ENCODE data around the gene TTC27. TPM values are rescaled to one million over a fixed set of nuclear protein-coding genes. Genes with fewer than 3 reads are reported as not detected.

Gene TTC27
- total RNA-seq, 1 experiment from 2014 or later, result 25.1 TPM

- no peak for ATAC-seq
- POLR2A ChIA-PET, result no interaction called here
These were observed 209.1 kb downstream of the TTC27 start for GRCh38 chr2:32836933-32837332.

DNA sequence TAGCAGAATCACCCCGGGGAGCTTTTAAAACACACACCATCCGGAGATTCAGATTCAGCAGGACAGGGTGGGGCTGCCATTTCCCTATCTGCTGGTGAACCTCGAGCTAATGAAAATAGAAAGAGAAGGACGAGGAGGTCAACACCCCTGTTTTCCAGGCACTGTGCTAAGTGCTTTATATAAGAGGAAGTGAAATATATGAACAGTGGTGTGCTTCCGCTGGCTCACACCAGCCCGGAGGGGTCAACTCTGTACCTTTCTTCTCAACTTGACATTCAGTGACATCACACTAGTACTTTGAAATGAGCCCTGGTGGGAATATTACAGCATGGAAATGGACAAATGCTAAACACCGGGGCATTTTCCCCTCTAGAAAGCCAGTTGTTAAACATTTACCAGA lies 210.6 kb downstream of the TTC27 start:
- DNase-seq (ENCODE audit: low spot score) (no peak), ATAC-seq (no peak)
- Mint-ChIP-seq H3K27me3 (ENCODE audit: low read depth) (no peaks in the 10 kb centered on the region), H3K4me3 (no peak overlapping the region), H3K4me1 (no peaks in the 10 kb centered on the region), H3K27ac (no peak overlapping the region), H3K36me3 (no peaks in the 10 kb centered on the region), H3K9me3 (peaks cover 15% of the 10 kb centered on the region)
- TF ChIP-seq NR3C1 (CRISPR knock-in tag; conservative IDR thresholded peaks at IDR 0.05; ENCODE audit: low read depth) (no peak), JUN (CRISPR knock-in tag; IDR thresholded peaks at IDR 0.05) (no peak), FOXK1 (CRISPR knock-in tag; IDR thresholded peaks at IDR 0.05) (no peak), ESRRA (CRISPR knock-in tag; IDR thresholded peaks at IDR 0.05; ENCODE audit: borderline replicate concordance) (no peak), CREM (CRISPR knock-in tag; IDR thresholded peaks at IDR 0.05) (no peak), RELA (CRISPR knock-in tag; IDR thresholded peaks at IDR 0.05; ENCODE audit: borderline replicate concordance) (no peak), MYBL2 (CRISPR knock-in tag; IDR thresholded peaks at IDR 0.05) (no peak), USF2 (CRISPR knock-in tag; IDR thresholded peaks at IDR 0.05) (no peak), ATF6 (CRISPR knock-in tag; IDR thresholded peaks at IDR 0.05) (no peak), SMAD4 (CRISPR knock-in tag; IDR thresholded peaks at IDR 0.05) (no peak), TCF7 (CRISPR knock-in tag; IDR thresholded peaks at IDR 0.05; ENCODE audit: low read depth) (no peak)
- TF ChIP-seq, protein P1, sequence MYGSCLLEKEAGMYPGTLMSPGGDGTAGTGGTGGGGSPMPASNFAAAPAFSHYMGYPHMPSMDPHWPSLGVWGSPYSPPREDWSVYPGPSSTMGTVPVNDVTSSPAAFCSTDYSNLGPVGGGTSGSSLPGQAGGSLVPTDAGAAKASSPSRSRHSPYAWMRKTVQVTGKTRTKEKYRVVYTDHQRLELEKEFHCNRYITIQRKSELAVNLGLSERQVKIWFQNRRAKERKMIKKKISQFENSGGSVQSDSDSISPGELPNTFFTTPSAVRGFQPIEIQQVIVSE (CRISPR knock-in tag; IDR thresholded peaks at IDR 0.05; ENCODE audit: borderline replicate concordance), result no peak
- TF ChIP-seq, protein P2, sequence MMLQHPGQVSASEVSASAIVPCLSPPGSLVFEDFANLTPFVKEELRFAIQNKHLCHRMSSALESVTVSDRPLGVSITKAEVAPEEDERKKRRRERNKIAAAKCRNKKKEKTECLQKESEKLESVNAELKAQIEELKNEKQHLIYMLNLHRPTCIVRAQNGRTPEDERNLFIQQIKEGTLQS (CRISPR knock-in tag; conservative IDR thresholded peaks at IDR 0.05), result no peak
- ChIA-PET CTCF (interaction anchor here (1.4 kb wide), 1 partner anchor 542 kb away, joined by 4 read pairs; no protein-coding TSS in a partner anchor), POLR2A (interaction anchor here (0.9 kb wide), 1 partner anchor 109 kb away, joined by 4 read pairs; no protein-coding TSS in a partner anchor)

More at GRCh38 chr2:32836933-32837332, 209.1 kb downstream of the TTC27 start:
- no peak overlapping the region for H3K27ac Mint-ChIP-seq
- no peak for TF ChIP-seq SP1 (CRISPR knock-in tag; conservative IDR thresholded peaks at IDR 0.05)
- no peak for TF ChIP-seq ZBTB21 (CRISPR knock-in tag; IDR thresholded peaks at IDR 0.05; ENCODE audit: borderline replicate concordance)
- no peak for TF ChIP-seq PREB (CRISPR knock-in tag; IDR thresholded peaks at IDR 0.05; ENCODE audit: borderline replicate concordance)
- TF ChIP-seq TEAD4 (CRISPR knock-in tag; IDR thresholded peaks at IDR 0.05), result no peak
- no peak for TF ChIP-seq ZNF263 (CRISPR knock-in tag; IDR thresholded peaks at IDR 0.05; ENCODE audit: low read depth)
- no peak for TF ChIP-seq ZNF317 (CRISPR knock-in tag; IDR thresholded peaks at IDR 0.05; ENCODE audit: borderline replicate concordance, low read depth)
- no peak for TF ChIP-seq USF1 (CRISPR knock-in tag; IDR thresholded peaks at IDR 0.05)
- TF ChIP-seq, protein P3, sequence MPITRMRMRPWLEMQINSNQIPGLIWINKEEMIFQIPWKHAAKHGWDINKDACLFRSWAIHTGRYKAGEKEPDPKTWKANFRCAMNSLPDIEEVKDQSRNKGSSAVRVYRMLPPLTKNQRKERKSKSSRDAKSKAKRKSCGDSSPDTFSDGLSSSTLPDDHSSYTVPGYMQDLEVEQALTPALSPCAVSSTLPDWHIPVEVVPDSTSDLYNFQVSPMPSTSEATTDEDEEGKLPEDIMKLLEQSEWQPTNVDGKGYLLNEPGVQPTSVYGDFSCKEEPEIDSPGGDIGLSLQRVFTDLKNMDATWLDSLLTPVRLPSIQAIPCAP (CRISPR knock-in tag; IDR thresholded peaks at IDR 0.05), result no peak
- TF ChIP-seq ZBTB43 (CRISPR knock-in tag; IDR thresholded peaks at IDR 0.05), result no peak
- TF ChIP-seq TEAD1 (CRISPR knock-in tag; IDR thresholded peaks at IDR 0.05), result no peak
- CTCF ChIA-PET, result no interaction called here
- no peaks in the 10 kb centered on the region for H3K27me3 Mint-ChIP-seq (ENCODE audit: low read depth)
- H3K9me3 Mint-ChIP-seq, result peaks cover 9% of the 10 kb centered on the region; the same call in 1 of the 2 replicates
- DNase-seq (ENCODE audit: low spot score), result no peak
- no peaks in the 10 kb centered on the region for H3K36me3 Mint-ChIP-seq
- H3K4me1 Mint-ChIP-seq, result peaks cover 4% of the 10 kb centered on the region
- H3K4me3 Mint-ChIP-seq, result no peak overlapping the region

Data from WTC11 (cell line).